ENCODE data around the gene BCAS3. TPM values are rescaled to one million over a fixed set of nuclear protein-coding genes. Genes with fewer than 3 reads are reported as not detected.
A peak's percentile ranks its signal among the peaks of the same experiment; 100 is the strongest.

BCAS3 gene
- total RNA-seq, 1 experiment from 2014 or later = 4.2 TPM

DNA sequence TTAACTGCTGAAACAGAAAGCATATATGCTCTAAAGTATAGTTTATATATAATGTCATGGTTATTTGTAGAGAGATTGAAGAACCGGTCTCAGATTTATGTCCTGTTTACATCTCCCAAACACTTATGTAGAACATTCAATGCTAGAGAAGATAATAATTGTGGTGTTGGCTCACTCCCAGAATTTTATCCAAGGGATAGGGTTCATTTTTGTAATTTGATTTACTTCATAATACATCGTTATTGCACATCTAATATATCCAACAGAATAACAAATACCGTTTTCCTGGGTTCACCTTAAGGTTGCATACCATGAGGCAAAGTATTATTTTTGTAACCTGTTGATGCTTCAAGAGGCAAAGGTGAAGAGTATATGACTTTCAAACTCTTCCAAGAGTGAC is 519.1 kb downstream of the BCAS3 start:
- DNase-seq (ENCODE audit: low read depth) = no peak

DNA sequence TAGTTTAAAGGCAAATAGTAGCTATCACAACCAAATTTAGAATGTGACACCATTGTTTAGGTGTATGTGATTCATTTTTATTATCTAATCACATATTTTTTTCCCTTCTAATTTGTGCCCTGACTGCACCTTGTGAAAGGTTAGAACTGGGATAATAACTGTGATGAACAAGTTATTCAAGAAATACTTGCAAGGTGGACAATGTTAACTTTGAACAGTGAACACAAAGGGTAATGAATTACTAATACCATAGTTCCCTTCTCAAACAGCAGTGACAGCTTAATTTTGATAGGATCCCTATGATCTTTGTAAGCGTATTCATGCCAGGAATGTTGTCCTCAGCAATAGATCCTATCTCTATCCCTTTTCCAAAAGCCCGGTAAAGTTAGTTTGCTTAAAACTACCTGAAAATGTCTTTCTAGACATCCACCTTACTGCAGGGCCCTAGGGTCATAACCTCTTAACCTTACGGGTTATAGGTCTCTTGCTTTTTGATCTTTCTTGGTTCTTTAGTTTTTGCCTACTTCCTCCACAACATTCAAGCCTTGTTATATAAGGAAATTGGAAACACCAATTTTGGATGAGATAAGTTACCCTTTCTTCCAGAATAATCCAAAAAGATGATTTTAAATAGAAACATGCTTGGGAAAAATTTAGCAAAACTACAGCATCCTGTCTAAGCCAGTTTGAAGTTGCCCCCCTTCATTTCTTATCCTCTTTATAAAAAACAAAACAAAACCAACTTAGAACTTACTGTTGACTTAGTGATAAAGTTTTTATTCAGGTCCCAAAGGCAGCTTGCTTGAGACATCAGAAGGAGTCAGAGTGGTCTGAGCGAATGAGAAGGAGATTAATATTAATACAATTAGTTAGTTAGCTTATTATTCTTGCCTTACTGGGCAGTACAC is 522.0 kb downstream of the BCAS3 start:
- DNase-seq (ENCODE audit: low read depth) = no peak

DNA sequence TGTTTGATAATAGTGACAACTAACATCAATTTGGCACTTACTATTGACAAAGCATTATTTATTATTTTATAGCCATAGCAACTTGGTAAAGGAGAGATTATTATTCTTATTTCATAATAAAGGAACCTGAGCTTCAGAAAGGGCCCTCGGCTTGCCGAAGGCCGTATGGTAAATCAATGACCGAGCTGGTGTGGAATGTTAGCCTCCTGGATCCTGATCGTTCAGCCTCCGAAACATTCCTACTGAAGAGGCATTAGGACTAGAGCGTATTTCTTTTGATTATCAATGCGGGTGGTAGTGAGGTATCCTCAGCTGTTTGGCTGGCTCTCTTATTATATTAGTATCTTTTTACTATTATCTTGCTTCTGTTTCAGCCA is 522.7 kb downstream of the BCAS3 start:
- no peak for DNase-seq (ENCODE audit: low read depth)

DNA sequence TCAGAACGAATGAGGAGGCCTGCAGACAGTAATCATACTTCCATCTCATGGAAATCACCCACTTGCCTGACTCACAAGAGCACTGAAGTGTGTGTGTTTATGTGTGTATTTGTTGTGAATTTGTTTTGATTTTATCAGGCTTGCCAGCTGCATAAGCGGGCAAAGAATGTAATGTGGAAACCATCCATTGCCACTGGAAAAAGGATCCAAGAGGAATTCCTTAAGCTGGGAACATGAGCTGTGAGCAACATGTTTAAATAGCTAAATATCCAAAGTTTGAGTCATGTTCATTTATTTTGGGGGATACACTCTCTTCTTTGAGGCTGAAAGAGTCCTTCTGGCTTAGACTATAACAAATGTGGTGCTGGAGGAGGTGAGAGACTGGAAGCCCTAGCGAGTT is 523.6 kb downstream of the BCAS3 start:
- peak; percentile 75 for DNase-seq (ENCODE audit: low read depth)

DNA sequence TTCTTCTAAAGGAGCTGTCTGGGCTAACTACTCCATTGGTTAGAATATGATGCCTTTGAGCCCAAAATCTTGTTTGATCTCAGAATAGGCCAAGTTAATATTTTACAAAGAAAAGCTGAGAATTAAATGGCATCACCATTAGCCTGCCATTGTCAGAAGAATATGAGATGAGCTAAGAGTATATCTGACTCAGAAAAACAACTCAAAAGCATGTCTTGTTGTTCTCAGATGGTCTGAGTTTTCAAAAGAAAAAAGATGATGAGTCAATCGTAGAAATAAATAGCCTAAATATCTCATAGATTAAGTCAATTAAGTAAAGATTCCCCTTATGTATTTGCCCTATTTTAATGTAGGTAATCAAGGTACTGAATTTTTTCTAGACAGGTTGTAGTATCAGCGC is 524.9 kb downstream of the BCAS3 start:
- DNase-seq (ENCODE audit: low read depth) = no peak

DNA sequence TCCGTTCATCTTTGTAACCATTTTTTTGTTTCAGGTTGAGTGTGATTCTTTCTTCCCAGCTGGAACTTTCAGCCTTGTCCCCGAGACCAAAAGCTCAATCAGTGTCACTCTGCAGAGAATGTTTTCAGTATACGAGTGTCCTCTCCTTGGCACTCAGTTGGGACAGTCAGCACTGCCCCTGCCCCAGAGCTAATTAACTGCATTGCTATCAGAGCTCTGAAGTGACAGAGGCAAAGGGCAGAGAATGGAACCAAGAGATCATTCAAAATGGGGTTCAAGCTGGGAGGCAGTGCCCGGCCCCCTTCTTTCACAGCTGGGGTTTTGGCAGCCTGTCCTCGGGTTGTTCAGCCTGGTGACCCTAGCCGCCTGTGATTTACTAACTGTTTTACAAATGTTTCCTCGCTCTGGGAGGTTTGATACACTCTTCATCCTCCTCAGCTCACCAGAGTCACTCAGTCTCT is 526.0 kb downstream of the BCAS3 start:
- DNase-seq (ENCODE audit: low read depth) = no peak

DNA sequence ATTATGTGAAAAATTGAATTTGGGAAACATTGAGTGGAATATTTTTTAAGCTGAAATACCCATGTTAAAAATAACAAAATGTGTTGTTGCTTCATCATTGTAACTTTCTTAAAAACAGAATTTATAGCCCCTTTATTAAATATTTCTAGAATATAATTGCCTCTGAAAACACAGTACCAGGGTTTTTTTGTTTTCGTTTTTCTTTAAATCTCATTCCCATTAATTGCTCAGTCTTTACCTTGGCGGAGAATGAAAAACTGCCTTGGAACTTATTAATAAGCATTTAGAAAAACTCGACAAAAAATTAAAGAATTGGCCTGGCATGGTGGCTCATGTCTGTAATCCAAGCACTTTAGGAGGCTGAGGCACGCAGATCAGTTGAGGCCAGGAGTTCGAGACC is 526.8 kb downstream of the BCAS3 start:
- DNase-seq (ENCODE audit: low read depth) = no peak

DNA sequence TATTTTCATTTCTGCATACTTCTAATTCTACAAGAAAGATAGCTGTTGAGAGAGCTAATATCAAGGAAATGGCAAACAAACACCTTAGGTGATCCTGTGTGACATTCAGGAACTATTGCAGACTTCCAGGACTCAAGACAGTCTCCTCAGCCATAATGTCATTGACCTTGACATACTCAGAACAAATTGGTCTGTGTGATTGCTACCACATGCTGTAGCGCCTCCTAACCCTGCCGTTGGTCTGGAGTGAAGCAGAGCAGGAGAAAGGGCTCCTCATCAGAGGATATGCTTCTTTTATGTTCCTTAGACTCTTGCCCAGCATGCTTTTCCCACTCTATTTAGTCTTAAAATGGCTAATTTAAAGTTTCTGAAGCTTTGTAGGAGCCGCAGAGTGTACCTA is 527.8 kb downstream of the BCAS3 start:
- no peak for DNase-seq (ENCODE audit: low read depth)

DNA sequence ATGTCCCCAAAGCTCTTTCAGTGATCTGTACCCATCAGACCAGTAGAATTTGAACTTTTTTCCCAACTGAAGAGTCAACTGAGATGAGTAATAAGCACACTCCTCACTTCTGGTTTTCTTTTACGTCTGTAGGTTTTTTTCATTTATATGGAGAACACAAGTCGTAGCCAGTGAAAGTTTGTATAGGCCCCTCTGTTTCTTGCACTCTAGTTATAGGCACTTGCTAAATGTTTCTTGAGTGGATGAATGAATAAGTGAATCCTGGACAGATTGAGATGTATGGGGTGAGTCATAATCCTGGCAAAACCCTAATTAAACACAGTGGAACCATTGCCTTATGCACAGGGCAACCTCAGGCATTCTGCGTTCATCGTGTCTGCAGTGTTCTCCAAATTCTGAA is 528.3 kb downstream of the BCAS3 start:
- DNase-seq (ENCODE audit: low read depth) = peak; percentile 73

DNA sequence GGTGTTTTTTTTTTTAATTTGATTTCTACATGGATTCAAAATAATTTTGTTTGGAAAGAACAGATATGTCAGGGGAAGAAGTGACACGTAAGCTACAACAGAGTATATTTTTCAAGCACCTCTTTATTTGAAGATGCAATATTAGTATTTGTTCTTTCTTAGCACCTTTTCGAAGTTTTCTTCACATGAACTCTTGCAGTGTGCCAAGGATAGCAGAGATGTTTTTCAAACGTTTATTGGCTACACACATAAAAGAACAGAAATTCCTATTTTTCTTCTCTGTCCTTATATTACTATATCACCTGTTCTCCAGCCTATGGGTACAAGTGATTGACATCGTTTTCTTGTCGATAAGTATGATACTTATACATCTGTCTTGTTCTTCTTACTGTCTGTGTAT is 529.3 kb downstream of the BCAS3 start:
- no peak for DNase-seq (ENCODE audit: low read depth)

DNA sequence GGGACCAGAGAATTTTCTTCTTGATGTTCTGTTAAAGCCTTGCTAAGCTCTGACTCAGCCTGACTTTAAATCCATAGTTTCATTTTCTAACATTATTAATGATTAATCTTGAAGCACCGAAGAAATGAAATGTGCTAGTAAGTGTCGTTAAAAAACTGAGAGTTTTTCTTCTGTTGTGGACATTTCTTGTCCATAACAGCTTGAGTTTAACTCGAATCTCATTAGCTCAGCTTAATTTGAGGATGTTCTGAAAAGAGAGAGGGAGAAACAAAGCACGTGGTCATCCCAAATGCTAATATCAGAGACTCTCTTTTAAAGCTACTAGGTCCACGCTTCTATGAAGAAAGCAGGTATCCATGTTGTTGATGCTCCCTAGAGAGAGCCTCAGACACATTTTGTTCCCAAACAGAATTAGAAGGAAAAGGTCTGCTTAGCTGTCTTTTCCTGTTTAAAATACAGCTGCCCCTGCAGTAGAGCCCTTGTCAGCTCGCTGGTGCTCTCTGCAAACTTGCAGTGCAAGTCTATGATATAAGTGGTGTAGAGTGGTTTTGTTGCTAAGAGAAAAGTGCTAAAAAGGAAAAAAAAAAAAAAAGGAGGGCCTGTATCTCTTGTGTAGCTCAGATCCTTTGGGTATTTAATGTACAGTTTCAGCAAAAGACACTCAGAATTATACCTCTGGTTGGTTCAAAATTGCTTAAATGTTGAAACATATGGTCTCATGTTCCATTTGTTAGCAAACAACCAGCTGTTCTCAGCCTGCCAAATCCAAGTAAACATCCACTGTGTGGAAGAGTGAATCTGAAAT is 530.9 kb downstream of the BCAS3 start:
- DNase-seq (ENCODE audit: low read depth) = no peak

DNA sequence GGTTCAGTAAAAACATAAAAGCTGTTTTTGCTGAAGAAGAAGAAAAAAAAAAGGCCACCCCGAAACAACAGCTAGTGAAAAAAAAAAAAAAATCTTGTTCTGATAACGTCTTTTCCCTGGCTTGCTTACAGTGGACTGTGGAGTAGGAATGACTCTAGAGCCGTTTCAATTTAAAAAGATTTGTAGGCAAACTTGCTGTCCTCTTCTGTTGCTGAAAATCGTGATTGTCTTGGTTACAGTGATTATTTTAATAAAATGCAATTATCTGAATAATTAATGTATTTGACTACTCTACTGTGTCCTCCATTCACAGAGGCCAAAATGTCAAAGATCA is 531.4 kb downstream of the BCAS3 start:
- DNase-seq (ENCODE audit: low read depth) = no peak

DNA sequence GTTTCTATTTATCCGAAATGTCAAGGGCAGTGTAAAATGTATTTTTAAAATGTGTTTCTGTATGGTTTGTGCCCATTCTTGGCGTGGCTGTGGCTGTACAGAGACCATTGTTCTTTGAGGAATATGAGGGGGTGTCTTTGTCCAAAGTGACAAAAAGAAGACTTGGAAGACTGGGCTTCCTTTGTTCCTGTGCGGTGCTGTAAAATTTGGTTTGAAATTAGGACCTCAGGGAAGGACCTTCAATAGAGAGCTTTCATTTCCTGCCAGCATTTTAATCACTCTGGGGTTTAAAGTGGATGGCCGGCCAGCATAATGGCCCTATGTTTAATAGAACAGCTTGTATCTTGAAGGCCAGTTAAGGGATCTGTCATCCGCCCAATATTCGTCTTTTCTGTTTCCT is 531.9 kb downstream of the BCAS3 start:
- DNase-seq (ENCODE audit: low read depth) = no peak

DNA sequence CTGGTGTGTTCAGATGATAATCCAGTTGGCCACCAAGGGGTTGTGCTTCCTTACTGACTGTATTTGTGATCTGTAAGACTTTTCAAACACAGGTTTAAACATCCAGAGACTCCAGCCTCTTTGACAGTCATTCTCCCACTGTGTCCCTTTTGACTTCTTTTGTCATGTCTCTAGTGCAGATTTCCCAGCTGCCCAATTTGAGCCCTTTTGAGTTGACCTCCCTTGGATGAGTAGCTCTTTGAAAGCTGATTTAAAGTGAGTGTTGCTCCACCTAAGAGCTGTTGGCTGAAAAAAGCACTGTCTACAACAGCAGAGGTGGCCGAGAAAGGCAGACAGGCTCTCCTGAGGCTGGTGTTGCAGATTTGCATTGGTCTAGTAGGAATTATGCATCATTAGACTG is 533.6 kb downstream of the BCAS3 start:
- DNase-seq (ENCODE audit: low read depth) = no peak

DNA sequence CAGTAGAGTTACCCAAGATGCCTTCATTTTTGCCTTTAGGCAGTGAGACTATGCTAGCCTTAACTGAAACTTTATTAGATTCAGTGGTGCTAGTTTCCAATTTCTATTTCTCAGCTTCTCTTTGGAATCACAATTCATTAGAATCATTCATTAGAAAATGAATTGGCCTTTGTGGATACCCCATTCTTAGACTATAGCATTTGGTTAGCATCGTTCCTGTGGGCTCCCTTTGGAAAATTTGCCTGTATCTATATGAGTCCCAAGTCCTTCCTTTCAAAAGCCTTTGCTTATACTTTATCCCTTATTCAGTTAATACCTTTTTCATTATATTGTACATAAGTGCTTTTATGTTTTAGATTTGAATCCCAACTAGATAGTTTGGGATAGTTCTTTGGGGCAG is 535.0 kb downstream of the BCAS3 start:
- no peak for DNase-seq (ENCODE audit: low read depth)

DNA sequence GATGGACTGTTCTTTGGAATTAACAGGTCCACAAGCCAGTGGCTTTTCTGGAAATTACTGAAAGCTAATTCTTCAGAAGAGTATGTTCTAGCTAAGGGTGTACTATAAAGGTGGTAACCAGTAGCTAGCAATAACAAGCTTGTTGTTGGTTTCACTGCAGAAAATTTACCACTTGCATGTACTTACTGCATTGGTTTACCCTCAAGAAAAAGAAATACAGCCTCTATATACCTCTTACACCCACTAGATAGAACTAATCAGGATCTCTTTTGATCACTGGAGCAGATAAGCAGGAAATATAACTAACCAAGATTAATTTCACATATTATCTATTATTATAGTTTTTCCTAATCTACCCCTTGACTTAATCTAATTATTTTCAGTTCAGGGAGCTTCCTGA is 537.1 kb downstream of the BCAS3 start:
- no peak for DNase-seq (ENCODE audit: low read depth)

DNA sequence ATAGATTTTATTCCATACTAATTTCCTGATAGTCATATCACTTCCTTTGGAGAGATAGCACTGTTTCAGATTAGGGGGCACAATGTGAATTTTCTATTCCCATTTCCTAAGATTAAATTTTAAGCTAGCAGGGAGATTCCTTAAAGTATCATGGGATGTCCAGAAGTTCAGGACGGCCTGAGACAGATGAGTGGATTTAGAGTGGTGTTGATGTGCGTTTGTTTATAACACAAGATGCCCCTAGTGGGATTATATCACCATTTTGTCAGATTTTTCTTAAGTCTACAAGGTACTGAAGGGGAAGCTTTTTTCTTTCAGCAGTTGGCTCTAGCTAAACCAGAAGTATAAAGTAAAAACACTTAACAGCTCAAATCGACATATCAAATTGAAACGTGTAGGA is 538.4 kb downstream of the BCAS3 start:
- DNase-seq (ENCODE audit: low read depth) = no peak

DNA sequence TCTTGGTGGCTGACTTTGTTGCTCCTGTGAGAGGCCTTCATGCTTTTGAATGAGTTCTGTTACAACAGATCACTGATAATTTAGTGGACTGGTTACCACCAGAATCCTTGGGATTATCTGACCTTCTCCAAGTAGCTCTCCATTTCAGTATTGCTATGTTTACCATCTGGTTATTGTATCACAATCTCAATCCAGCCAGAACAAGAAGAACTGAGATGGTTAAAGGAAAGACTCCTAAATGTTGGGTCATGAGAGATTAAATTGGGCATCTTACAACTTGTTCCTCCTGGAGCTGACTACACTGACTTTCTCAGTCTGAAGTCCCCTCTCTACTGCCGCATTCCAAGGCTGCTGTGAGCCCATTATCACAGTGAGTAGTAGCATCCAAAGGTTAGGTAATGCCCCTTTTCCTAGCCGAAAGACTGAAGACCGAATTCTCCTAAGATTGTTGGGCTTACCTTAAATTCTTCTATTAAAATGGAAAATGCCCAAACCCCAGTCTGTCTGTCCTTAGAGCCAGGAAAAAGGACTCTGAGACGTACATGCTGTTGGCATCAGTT is 540.3 kb downstream of the BCAS3 start:
- DNase-seq (ENCODE audit: low read depth) = no peak

DNA sequence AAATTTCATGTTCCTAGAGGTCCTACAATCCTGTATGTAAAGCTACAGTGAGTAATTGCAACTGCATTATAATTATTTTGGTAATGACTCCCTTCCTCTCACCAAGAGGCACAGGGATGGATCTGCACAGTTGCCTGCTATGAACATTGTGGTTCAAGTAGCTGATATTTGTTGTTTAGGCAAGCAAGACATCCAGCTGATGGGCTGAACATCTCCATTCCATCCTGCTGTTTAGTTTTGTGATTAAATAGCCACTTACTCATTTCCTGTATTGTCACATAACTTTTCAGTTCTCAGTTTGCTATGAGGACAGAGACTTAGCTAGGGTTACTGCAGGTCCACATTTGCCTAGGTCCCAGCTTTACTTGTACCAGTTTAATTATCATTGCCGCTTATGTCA is 540.8 kb downstream of the BCAS3 start:
- peak; percentile 20 for DNase-seq (ENCODE audit: low read depth)

DNA sequence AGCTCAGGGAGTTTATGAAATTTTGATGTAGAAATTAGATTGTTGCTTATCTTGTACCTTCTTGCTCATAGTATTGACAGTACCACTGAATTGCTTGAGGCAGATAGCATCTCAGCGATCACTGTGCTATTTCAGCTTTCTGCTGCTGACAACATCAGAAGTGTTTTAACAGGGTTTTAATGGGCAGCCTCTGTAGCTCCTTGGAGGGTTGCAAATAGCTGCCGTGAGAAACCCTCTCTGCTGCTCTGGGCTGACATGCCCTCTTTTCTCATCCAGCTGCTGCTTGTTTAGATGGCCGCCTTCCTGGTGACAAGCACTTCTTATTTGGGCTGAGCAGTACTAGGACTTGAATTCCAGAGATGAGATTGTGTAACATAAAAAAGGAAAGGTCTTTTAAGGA is 541.8 kb downstream of the BCAS3 start:
- no peak for DNase-seq (ENCODE audit: low read depth)

DNA sequence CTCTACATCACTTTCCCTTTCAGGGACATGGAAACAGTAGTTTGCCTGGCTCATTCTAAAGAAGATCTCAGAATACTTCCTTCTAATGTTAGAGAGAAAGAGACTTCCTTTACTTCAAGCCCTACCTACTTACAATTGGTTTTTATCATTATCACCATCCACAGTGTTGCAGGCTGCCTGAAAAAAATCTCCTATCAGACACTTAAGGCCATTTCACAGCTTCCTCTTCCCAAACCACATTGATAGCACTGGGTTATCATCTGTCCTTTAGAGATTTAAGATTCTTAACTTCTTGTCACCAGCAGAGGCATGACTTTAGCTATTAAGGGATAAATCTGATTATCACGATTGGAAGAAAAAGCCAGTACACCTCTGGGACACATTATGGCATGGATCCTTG is 543.5 kb downstream of the BCAS3 start:
- no peak for DNase-seq (ENCODE audit: low read depth)

DNA sequence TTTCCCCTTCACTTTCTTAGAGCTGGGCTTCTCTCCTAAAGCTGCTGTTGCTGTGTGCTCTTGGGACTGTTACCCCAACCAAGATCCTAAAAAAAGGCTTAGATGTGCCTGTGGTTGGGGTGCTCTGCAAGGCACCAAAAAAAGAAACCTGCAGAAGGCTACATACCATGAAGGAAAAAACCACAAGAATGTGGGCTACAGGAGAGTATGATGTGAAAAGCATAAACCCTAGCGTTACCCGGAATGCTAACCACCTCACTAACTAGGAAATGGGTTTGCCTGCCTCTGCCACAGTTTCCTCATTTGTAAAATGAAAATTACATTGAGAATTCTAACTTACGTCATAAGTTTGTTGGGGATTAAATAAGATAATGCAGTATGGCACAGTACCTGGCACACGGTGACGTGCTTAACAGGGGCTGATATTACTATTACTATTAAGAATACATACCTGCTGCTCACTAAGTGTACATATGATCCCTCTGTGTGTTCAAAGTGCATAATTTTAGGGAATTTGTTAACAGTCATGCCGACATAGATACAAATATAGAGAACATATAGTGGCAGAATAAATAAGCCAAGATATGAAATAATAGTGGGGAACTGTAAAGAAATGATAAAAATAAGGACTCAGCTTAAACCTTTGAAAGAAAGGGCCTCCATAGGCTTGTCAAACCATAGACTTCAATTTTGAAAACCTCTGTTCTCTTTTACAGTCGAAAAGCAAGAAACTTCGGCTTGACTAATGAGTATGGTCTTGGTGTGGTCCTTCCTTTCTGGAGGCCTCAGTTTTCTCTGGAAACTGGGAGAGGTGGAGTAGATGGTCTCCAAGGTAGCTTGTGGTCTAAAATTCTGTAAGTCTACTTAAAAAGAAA is 544.2 kb downstream of the BCAS3 start:
- DNase-seq (ENCODE audit: low read depth) = no peak

Data from Daoy (cell line).